HEK293 (cell line): ENCODE data around the gene ZNF763.
"Not testable (repeated sequence)": the region's sequence is repeated elsewhere in the genome, so short reads cannot be mapped to it uniquely, and the experiment has no call there.

Experiments
- CTCF ChIP-seq: fragments of 450-650 bp; formaldehyde crosslinking; IDR thresholded peaks from 2 replicates; pipeline ENCODE4 v1.5.1; 2016; ENCODE audit warnings: missing biosample characterization, missing genetic modification characterization
- HOXA7 ChIP-seq: sonication (generic); formaldehyde crosslinking; IDR thresholded peaks from 2 replicates; pipeline ENCODE4 v1.8.1; 2022; ENCODE audit warnings: missing genetic modification reagents, borderline replicate concordance
- MZF1 ChIP-seq: fragments of 450-650 bp; formaldehyde crosslinking; IDR thresholded peaks from 2 replicates; pipeline ENCODE4 v1.5.1; 2017; ENCODE audit warnings: missing biosample characterization, missing genetic modification characterization, borderline replicate concordance
- ZBTB21 ChIP-seq: fragments of 450-650 bp; formaldehyde crosslinking; IDR thresholded peaks from 2 replicates; pipeline ENCODE4 v1.5.1; 2017; ENCODE audit warnings: missing biosample characterization, missing genetic modification characterization
- ZNF121 ChIP-seq: fragments of 450-650 bp; formaldehyde crosslinking; IDR thresholded peaks from 2 replicates; pipeline ENCODE4 v1.5.1; 2016; ENCODE audit warnings: missing biosample characterization, missing genetic modification characterization
- ZNF501 ChIP-seq: fragments of 450-650 bp; formaldehyde crosslinking; IDR thresholded peaks from 2 replicates; pipeline ENCODE4 v1.5.1; 2016; ENCODE audit warnings: missing biosample characterization, missing genetic modification characterization
- ZNF530 ChIP-seq: fragments of 450-650 bp; formaldehyde crosslinking; IDR thresholded peaks from 2 replicates; pipeline ENCODE4 v1.5.1; 2016; ENCODE audit warnings: low read depth, missing biosample characterization, missing genetic modification characterization
- ZNF704 ChIP-seq: fragments of 450-650 bp; formaldehyde crosslinking; IDR thresholded peaks from 2 replicates; pipeline ENCODE4 v1.5.1; 2016; ENCODE audit warnings: missing biosample characterization, missing genetic modification characterization
- TF ChIP-seq, protein P1 (sequence below): fragments of 450-650 bp; formaldehyde crosslinking; IDR thresholded peaks from 2 replicates; pipeline ENCODE4 v1.5.1; 2016; ENCODE audit warnings: missing biosample characterization, missing genetic modification characterization
- TF ChIP-seq, protein P2 (sequence below): fragments of 450-650 bp; formaldehyde crosslinking; IDR thresholded peaks from 2 replicates; pipeline ENCODE4 v1.5.1; 2016; ENCODE audit warnings: missing biosample characterization, missing genetic modification characterization, low read depth

GRCh38 chr19:11925651-11926187 is 39.1 kb upstream of the ZNF763 start:
- not testable (repeated sequence) for TF ChIP-seq CTCF (tag by site-specific recombination); ZBTB21 (tag by site-specific recombination); MZF1 (tag by site-specific recombination); ZNF501 (tag by site-specific recombination); ZNF530 (tag by site-specific recombination); HOXA7 (CRISPR knock-in tag); ZNF704 (tag by site-specific recombination); ZNF121 (tag by site-specific recombination)
- TF ChIP-seq, protein P1, sequence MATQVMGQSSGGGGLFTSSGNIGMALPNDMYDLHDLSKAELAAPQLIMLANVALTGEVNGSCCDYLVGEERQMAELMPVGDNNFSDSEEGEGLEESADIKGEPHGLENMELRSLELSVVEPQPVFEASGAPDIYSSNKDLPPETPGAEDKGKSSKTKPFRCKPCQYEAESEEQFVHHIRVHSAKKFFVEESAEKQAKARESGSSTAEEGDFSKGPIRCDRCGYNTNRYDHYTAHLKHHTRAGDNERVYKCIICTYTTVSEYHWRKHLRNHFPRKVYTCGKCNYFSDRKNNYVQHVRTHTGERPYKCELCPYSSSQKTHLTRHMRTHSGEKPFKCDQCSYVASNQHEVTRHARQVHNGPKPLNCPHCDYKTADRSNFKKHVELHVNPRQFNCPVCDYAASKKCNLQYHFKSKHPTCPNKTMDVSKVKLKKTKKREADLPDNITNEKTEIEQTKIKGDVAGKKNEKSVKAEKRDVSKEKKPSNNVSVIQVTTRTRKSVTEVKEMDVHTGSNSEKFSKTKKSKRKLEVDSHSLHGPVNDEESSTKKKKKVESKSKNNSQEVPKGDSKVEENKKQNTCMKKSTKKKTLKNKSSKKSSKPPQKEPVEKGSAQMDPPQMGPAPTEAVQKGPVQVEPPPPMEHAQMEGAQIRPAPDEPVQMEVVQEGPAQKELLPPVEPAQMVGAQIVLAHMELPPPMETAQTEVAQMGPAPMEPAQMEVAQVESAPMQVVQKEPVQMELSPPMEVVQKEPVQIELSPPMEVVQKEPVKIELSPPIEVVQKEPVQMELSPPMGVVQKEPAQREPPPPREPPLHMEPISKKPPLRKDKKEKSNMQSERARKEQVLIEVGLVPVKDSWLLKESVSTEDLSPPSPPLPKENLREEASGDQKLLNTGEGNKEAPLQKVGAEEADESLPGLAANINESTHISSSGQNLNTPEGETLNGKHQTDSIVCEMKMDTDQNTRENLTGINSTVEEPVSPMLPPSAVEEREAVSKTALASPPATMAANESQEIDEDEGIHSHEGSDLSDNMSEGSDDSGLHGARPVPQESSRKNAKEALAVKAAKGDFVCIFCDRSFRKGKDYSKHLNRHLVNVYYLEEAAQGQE (tag by site-specific recombination), result not testable (repeated sequence)
- TF ChIP-seq, protein P2, sequence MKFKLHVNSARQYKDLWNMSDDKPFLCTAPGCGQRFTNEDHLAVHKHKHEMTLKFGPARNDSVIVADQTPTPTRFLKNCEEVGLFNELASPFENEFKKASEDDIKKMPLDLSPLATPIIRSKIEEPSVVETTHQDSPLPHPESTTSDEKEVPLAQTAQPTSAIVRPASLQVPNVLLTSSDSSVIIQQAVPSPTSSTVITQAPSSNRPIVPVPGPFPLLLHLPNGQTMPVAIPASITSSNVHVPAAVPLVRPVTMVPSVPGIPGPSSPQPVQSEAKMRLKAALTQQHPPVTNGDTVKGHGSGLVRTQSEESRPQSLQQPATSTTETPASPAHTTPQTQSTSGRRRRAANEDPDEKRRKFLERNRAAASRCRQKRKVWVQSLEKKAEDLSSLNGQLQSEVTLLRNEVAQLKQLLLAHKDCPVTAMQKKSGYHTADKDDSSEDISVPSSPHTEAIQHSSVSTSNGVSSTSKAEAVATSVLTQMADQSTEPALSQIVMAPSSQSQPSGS (tag by site-specific recombination), result not testable (repeated sequence)
